GM18508 (cell line): ENCODE results near the gene ANKH.
"Not testable (repeated sequence)": the region's sequence is repeated elsewhere in the genome, so short reads cannot be mapped to it uniquely, and the experiment has no call there.

Experiments
- ATAC-seq: cut with Tn5 transposase; IDR thresholded peaks from one replicate; pipeline ENCODE4 v1.9.1; 2021; ENCODE audit warnings: moderate number of reproducible peaks; ENCODE audit not compliant: insufficient read depth, unreplicated experiment

ANKH gene

GRCh38 chr5:14802541-14802940 is 69.0 kb downstream of the ANKH start:
- ATAC-seq = no peak

GRCh38 chr5:14801792-14802191 is 69.8 kb downstream of the ANKH start:
- no peak for ATAC-seq

- not testable (repeated sequence) for ATAC-seq
These were observed 74.2 kb downstream of the ANKH start for GRCh38 chr5:14797385-14797784.

- ATAC-seq = no peak
These were observed 76.9 kb downstream of the ANKH start for GRCh38 chr5:14794583-14795230.

- ATAC-seq = no peak
These were observed 77.7 kb downstream of the ANKH start for GRCh38 chr5:14793851-14794250.

- ATAC-seq = no peak
These were observed 80.7 kb downstream of the ANKH start for GRCh38 chr5:14790911-14791310.

GRCh38 chr5:14790220-14790619 is 81.4 kb downstream of the ANKH start:
- ATAC-seq = no peak

- no peak for ATAC-seq
These were observed 83.6 kb downstream of the ANKH start for GRCh38 chr5:14787801-14788579.

- no peak for ATAC-seq
These were observed 87.9 kb downstream of the ANKH start for GRCh38 chr5:14783691-14784090.

GRCh38 chr5:14782591-14782990 is 89.0 kb downstream of the ANKH start:
- no peak for ATAC-seq

GRCh38 chr5:14781106-14781505 is 90.5 kb downstream of the ANKH start:
- no peak for ATAC-seq

- ATAC-seq = no peak
These were observed 91.6 kb downstream of the ANKH start for GRCh38 chr5:14779975-14780374.

GRCh38 chr5:14778792-14779070 is 92.8 kb downstream of the ANKH start:
- ATAC-seq = no peak

GRCh38 chr5:14777932-14778791 is 93.4 kb downstream of the ANKH start:
- ATAC-seq = no peak

- no peak for ATAC-seq
These were observed 94.4 kb downstream of the ANKH start for GRCh38 chr5:14777187-14777586.

GRCh38 chr5:14776602-14777001 is 95.0 kb downstream of the ANKH start:
- no peak for ATAC-seq

- ATAC-seq = no peak
These were observed 95.7 kb downstream of the ANKH start for GRCh38 chr5:14775857-14776256.

GRCh38 chr5:14773588-14773987 is 98.0 kb downstream of the ANKH start:
- ATAC-seq = no peak

GRCh38 chr5:14771972-14772371 is 99.6 kb downstream of the ANKH start:
- ATAC-seq = no peak

- no peak for ATAC-seq
These were observed 100.4 kb downstream of the ANKH start for GRCh38 chr5:14771189-14771588.
